Sigmoid colon (tissue), 4 donors: ENCODE measurements around the gene IL1RN.

Source experiments
- CTCF ChIP-seq, 4 experiments: fragments of 450-650 bp in 3 of 4; fragments of 200-600 bp in 1 of 4; IDR thresholded peaks; one replicate each; pipeline ENCODE4 v1.5.1; 2016 to 2019; ENCODE audit warnings: antibody characterized with exemption in 4 of 4, mild to moderate bottlenecking in 3 of 4, moderate library complexity in 2 of 4
- EP300 ChIP-seq, 4 donors: sonication (generic); formaldehyde crosslinking; IDR thresholded peaks; one replicate each; pipeline ENCODE4 v1.6.1; 2017; ENCODE audit warnings: antibody characterized with exemption in 4 of 4
- POLR2A ChIP-seq, 2 donors: fragments of 450-650 bp; IDR thresholded peaks; one replicate each; pipeline ENCODE4 v1.6.1; 2016; ENCODE audit warnings: antibody characterized with exemption in 2 of 2, mild to moderate bottlenecking in 2 of 2, moderate library complexity in 2 of 2
- POLR2AphosphoS5 ChIP-seq, 4 donors: sonication (generic); formaldehyde crosslinking; IDR thresholded peaks; one replicate each; pipeline ENCODE4 v1.6.1; 2017; ENCODE audit warnings: antibody characterized with exemption in 4 of 4

- no peak for TF ChIP-seq POLR2AphosphoS5 (IDR thresholded peaks at IDR 0.05)
- TF ChIP-seq CTCF (IDR thresholded peaks at IDR 0.05): no peak
- TF ChIP-seq POLR2A (IDR thresholded peaks at IDR 0.05): no peak
- no peak for TF ChIP-seq EP300 (IDR thresholded peaks at IDR 0.05)
These were observed 3.0 kb upstream of the IL1RN start for GRCh38 chr2:113124181-113124961.
